Endothelial cell of hepatic sinusoid (primary cell): ENCODE data around the gene PRRT4.

Experiments
- in situ Hi-C: cut with HindIII; loops from 2 replicates; pipeline ENCODE4 v1.10.0; 2017; ENCODE audit warnings: low sequenced_read_pairs

The PRRT4 gene

DNA sequence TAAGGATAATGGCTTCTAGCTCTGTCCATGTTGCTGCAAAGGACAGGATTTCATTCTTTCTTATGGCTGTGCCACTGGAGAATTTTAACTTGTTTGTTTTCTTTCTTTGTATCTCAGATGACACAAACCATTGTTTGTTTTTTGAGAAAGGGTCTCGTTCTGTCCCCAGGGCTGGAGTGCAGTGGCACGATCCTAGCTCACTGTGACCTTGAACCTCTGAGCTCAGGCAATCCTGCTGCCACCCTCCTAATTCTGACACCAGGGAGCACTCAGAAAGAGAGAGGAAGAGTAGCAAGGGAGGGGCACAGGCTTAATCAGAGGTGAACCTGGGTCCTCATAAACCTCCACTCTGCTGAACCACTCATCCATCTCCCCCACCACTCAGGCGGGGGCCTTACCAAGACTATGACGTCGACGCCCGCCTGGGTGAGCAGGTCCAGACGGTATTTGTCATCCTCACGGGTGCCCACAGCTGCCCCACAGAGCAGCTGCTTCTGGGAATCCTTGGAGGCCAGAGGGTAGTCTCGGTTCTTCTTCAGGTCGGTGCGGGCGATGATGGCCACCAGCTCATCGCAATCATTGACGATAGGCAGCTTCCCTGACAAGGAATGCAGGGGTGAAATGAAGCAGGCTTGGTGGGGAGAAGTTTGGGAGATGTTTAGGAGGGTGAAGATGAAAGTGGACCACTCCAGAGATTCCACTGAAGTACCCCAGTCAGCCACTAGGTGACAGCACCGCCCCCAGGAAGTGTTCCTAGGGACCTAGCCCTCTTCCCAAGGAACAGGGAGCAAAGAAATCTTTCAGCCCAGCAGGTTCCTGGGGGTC, 36.7 kb upstream of the PRRT4 start:
- in situ Hi-C loops, result loop anchor here (10.0 kb wide), 2 partner anchors 47 to 63 kb away; no protein-coding TSS in a partner anchor

DNA sequence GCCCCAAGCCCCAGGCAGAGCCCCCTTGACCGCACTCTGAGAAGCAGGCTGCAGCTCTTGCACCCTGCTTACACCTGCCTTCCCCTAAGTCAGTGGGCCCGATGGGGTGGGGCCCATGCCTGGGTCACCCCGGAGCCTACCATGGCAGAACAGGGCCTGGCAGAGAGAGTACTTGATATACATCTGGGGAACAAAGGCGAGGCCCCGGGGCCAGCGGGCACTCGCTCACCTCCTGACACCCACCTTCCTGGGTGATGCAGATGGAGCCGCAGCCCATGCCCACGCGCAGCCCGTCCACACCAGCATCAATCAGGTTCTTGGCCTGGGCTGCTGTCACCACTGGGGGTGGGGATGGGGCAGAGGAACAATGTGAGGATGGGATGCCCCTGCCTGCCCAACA, 34.9 kb upstream of the PRRT4 start:
- in situ Hi-C loops, result loop anchor here (10.0 kb wide), 2 partner anchors 48 to 62 kb away; no protein-coding TSS in a partner anchor

GRCh38 chr7:128395748-128396147, 34.3 kb upstream of the PRRT4 start:
- in situ Hi-C loops, result loop anchor here (10.0 kb wide), 2 partner anchors 49 to 61 kb away; no protein-coding TSS in a partner anchor

GRCh38 chr7:128394904-128395496, 33.5 kb upstream of the PRRT4 start:
- in situ Hi-C loops, result loop anchor here (10.0 kb wide), 2 partner anchors 50 to 60 kb away; no protein-coding TSS in a partner anchor

- in situ Hi-C loops, result loop anchor here (10.0 kb wide), 2 partner anchors 51 to 59 kb away; no protein-coding TSS in a partner anchor
These were observed 32.2 kb upstream of the PRRT4 start for GRCh38 chr7:128393526-128394330.

DNA sequence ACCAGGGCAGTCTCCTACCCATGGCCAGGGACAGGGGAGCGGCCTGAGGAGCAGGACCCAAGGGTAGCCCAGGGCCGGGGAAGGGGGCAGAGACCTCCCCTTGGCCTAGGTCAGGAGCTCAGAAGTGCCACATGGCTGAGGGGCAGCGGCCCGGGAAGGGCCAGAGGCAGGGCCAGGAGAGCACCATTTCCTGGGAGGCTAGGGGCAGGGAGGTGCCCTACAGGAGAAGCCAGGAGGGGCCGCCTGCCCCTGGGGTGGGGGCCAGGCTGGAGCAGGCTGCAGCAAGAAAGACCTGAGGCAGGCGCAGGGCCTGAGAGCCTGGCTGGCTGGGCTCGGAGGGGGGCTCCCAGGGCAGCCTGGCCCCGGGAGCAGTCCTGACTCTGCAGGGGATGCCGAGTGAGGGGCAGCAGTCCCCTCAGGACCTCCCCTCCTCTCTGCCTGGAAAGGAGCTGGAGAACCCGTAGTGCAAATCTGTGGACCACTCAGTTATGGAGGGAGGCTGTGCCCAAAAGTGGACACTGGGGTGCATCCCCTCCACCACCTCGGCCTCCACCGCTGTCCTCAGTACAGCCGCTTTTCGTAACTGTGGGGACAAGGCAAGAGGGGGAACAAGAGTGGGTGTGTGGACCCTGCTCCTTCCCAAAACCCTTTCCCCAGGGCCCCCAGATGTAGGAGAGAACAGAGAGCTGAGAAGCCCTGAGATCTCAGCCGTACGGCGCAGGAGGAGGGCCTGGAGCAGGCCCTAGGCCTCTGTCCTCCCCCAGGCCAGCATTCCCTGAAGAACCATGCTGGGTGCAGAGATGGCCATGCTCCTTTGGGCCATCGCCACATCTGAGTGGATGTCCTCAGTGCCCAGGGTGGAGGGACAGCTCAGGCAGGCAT, 31.2 kb upstream of the PRRT4 start:
- in situ Hi-C loops, result loop anchor here (10.0 kb wide), 2 partner anchors 52 to 58 kb away; no protein-coding TSS in a partner anchor

- in situ Hi-C loops, result loop anchor here (10.0 kb wide), 2 partner anchors 53 to 57 kb away; no protein-coding TSS in a partner anchor
These were observed 30.3 kb upstream of the PRRT4 start for GRCh38 chr7:128391805-128392204.

- in situ Hi-C loops, result loop anchor here (10.0 kb wide), 2 partner anchors 54 to 56 kb away; no protein-coding TSS in a partner anchor
These were observed 29.5 kb upstream of the PRRT4 start for GRCh38 chr7:128390871-128391565.

DNA sequence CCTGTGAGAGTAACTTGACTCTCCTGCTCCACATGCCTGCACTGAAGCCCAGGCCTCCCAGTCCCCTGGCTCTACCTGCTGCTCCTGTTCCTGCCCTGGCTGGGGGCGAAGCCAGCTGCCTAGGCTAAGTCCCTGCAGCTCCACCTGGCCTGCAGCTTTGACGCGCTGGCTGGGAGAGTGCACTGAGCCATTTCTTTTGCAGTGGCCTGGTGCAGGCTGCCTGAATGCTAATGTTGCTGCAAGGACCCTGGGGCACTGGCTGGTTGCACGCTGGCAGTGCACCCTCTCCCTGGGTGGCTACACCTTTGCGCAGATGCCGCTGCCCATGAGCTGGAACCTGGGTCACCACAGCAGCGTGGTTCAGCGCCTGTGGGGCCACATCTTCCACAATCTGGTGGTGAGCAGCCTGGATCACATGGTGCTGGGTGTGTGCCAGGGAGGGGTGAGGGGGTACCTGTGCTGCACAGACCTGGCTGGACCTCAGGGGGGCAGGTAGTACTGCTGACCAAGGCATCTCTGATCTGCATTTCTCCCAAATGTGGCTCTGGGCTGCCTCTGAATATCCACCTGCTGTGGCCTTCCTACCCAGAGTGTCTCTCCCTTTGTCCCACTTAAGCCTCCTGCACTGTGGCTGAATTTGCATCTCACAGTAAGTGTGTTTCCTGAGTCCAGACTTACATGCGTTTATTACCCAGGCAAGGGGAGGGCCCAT, 28.3 kb upstream of the PRRT4 start:
- in situ Hi-C loops, result loop anchor here (10.0 kb wide), 2 partner anchors 55 kb away; no protein-coding TSS in a partner anchor

DNA sequence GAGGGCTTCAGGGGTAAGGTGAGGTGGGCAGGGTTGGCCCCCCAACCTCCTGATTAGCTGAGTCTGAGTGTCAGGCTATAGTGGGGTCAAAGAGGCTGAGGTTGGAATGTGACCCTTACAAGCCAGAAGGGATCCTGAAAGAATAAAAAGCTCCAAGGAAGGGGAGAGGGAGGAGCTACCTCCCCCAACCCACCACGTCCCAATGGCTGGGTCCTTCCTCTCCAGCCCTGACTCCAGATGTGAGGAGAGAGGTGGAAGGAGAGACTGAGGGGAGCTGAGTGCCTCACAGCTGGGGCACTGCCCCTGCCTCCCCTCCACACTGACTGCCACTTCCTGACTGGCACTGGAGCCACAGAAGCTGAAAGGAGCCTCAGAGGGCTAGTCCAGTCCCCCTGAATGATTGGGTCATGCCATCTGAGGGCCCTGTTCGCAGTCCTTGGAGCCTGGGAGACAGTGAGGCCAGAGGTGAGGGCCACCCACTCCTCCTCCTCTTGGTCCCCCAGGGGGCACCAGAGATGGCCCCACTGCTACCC, 27.7 kb upstream of the PRRT4 start:
- in situ Hi-C loops, result no loop called here

- in situ Hi-C loops, result no loop called here
These were observed 26.6 kb upstream of the PRRT4 start for GRCh38 chr7:128388145-128388485.

GRCh38 chr7:128387216-128388144, 26.0 kb upstream of the PRRT4 start:
- in situ Hi-C loops, result no loop called here

DNA sequence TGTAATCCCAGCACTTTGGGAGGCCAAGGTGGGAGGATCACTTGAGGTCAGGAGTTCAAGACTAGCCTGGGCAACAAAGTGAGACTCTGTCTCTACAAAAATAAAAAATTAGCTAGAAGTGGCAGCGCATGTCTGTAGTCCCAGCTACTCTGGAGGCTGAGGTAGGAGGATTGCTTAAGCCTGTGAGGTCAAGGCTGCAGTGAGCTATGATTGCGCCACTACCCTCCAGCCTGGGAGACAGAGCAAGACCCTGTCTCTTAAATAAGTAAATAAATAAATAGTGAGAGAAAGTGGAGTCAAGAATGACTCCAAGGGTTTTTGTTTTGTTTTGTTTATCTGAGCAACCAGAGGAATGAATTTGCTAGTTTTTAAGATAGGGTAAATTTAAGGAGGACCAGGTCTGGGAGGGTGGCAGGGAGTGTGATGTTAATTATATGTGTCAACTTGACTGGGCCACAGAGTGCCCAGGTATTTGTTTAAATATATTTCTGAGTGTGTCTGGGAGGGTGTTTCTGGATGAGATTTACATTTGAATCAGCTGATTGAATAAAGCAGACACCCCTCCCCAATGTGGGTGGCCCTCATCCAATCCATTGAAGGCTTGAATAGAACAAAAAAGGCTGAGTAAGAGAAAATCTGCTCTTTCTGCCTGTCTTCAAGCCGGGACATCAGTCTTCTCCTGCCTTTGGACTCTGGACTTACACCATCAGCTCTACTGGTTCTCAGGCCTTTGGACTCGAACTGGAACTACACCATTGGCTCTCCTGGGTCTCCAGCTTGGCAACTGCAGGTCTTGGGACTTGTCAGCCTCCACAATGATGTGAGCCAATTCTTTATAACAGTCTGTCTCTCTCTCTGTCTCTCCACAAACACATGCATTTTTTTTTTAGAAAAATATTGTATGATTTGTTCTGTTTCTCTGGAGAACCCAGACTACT, 24.8 kb upstream of the PRRT4 start:
- in situ Hi-C loops, result no loop called here

- in situ Hi-C loops, result no loop called here
These were observed 23.2 kb upstream of the PRRT4 start for GRCh38 chr7:128384726-128385125.

GRCh38 chr7:128383776-128384175, 22.3 kb upstream of the PRRT4 start:
- in situ Hi-C loops, result no loop called here

DNA sequence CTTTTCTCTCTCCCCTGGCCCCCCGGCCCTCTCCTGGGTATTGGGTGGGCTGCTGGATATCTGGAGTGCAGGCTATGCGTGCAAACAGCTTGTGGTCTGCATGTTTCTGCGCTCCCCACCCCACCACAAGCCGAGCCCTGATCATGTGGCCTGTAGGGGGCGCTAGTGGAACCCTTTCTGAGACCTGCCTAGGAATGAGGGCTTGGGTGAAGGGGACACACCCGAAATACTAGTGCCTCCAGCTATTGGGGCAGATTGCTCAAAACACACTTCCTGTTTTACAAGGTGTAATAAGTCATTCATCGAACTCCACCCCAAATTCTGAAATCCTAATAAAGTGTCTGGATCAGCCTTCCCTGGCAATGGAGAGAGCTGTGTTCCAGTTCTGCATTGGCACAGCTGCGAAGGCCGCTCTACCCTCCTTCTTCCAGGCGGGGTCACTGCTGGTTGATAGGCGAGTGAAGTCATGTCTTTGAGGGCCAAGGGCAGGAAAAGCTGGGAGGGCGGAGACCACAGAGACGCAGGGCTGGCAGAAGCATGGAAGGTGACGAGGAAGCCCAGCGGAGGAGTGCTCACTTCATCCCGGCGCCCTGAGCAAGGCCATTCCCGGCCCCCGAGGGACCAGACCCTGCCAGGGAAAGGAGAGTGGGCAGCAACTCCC, 19.8 kb upstream of the PRRT4 start:
- in situ Hi-C loops, result no loop called here
